Activated naive CD4-positive, alpha-beta T cell treated with Interleukin-2 at 50 U/mL for 16 hours (primary cell): ENCODE results near the gene CFD.
"Not testable (repeated sequence)": the region's sequence is repeated elsewhere in the genome, so short reads cannot be mapped to it uniquely, and the experiment has no call there.

Source experiments
- DNase-seq: peaks from one replicate; pipeline ENCODE4 v3.0.0-alpha.2; 2020

The CFD gene

GRCh38 chr19:827314-827709 lies 32.2 kb upstream of the CFD start:
- DNase-seq = no peak

DNA sequence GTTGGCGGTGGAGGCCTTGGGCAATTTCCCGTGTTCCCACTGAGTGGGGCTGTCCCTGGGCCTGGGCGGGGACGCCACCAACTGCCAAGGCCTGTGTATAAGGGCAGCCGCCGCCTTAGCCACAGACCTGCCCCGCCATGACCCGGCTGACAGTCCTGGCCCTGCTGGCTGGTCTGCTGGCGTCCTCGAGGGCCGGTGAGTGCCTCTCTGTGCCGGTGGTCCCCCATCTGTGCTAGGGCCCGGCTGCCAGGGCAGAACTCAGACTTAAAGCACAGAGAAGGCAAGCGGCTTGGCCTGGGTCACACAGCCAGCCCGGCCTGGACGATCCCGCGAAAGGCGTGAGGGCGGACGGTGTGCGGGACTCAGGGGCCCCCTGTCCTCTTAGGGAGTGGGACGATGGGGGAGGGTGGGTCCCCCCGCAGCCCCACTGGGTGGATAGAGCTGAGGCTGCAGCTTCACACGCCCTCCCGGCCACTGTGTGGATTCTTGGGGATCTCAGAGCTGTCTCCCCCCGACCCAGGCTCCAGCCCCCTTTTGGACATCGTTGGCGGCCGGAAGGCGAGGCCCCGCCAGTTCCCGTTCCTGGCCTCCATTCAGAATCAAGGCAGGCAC lies 31.6 kb upstream of the CFD start, which contains the start of gene AZU1:
AZU1 (plus strand) TSS at position 128 of the 612 bp plus-strand sequence; CDS start at position 138, 10 bp downstream.
- DNase-seq = no peak

DNA sequence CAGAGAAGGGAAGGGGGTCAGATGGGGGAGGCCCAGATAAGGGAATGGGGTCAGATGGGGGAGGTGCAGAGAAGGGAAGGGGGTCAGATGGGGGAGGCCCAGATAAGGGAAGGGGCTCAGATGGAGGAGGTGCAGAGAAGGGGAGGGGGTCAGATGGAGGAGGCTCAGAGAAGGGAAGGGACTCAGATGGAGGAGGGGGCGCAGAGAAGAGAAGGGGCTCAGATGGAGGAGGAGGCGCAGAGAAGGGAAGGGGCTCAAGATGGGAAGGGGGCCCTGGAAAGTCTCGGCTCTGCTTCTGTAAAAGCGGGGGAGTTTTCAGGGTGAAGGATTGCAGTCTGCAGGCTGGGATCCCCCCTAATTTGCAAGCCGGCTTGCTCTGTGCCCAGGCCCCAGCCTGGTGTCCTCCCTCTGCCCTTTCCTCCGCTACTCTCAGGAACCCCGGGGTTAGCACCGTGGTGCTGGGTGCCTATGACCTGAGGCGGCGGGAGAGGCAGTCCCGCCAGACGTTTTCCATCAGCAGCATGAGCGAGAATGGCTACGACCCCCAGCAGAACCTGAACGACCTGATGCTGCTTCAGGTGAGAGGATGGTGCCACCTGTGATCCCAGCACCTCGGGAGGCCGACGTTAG lies 30.2 kb upstream of the CFD start:
- no peak for DNase-seq

GRCh38 chr19:831407-832369 lies 27.8 kb upstream of the CFD start:
- DNase-seq = no peak

GRCh38 chr19:834216-834615 lies 25.2 kb upstream of the CFD start:
- no peak for DNase-seq

- no peak for DNase-seq
Measured at GRCh38 chr19:835210-835810, 24.2 kb upstream of the CFD start.

GRCh38 chr19:840519-841206 lies 18.8 kb upstream of the CFD start, which contains the start of gene PRTN3:
PRTN3 (plus strand) TSS chr19:840999; CDS start chr19:841009, 10 bp downstream.
- DNase-seq = no peak

- not testable (repeated sequence) for DNase-seq
Measured at GRCh38 chr19:842802-843179, 16.7 kb upstream of the CFD start.

DNA sequence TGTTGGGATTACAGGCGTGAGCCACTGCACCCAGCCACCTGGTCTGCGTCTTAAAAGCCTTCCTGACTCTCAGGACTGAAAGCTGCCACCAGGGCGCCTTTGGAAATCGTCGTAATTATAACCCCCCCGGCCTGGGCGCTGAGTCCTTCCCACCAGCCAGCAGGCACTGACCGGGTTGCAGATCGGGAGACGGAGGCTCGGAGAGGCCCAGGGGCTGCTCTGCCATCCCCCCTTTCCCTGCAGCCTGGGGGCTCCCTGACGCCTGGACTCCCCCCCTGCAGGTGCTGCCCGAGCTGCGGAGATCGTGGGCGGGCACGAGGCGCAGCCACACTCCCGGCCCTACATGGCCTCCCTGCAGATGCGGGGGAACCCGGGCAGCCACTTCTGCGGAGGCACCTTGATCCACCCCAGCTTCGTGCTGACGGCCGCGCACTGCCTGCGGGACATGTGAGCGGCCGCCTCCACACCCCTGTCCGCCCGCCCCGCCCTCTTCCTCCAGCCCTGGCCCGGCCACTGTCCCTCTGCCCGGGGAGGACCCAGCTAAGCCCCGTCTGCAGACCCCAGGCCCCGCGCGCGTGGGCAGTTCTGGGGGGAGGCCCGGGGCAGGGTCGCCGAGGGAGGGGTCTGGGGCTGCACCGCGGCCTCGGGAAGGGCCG lies 16.2 kb upstream of the CFD start:
- no peak for DNase-seq

DNA sequence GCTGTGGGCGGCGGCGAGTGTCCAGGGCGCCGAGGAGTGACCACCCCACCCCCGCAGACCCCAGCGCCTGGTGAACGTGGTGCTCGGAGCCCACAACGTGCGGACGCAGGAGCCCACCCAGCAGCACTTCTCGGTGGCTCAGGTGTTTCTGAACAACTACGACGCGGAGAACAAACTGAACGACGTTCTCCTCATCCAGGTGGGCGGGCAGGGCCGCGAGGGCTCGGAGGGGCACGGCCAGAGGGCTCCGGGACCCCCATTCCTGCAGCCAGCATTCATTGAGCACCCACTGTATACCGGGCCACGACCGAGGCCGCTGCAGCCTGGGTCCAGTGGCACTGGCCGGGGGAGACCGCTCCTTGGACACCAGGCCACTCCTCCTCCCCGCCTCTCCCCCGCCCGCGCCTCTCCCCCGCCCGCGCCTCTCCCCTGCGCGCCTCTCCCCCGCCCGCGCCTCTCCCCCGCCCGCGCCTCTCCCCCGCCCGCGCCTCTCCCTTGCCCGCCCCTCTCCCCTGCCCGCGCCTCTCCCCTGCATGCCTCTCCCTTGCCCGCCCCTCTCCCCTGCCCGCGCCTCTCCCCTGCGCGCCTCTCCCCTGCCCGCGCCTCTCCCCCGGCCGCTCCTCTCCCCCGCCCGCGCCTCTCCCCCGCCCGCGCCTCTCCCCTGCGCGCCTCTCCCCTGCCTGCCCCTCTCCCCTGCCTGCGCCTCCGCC lies 15.5 kb upstream of the CFD start:
- no peak for DNase-seq

DNA sequence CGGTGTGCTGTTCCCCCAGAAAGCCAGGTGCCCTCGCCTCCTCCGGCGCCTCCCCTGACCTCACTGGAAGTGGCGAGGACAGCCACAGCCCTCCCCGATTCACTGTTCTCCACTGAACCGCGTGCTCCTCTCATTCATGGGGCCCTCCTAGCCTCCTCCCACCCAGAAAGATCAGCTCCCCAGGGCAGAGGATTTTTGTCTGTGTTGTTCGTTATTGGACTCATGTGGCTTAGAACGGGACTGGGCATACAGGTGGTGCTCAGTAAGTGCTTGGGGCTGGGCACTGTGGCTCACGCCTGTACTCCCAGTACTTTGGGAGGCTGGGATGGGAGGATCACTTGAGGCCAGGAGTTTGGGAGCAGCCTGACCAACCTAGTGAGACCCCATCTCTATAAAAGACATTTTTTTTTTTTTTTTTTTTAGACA lies 14.9 kb upstream of the CFD start:
- DNase-seq = no peak

- DNase-seq = no peak
Measured at GRCh38 chr19:845707-846521, 13.6 kb upstream of the CFD start.

GRCh38 chr19:848386-848921 lies 11.0 kb upstream of the CFD start:
- no peak for DNase-seq

DNA sequence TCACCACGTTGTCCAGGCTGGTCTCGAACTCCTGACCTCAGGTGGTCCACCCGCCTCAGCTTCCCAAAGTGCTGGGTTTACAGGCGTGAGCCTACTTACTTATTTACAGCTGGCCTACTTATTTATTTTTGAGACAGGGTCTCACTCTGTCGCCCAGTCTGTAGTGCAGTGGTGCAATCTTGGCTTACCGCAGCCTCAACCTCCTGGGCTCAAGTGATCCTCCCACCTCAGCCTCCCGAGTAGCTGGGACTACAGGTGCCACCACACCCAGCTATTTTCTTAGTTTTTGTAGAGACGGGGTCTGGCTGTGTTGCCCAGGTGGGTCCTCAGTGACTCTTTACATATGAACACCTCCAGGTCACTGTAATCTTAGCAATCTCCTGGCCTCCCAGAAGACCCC lies 10.3 kb upstream of the CFD start:
- not testable (repeated sequence) for DNase-seq

DNA sequence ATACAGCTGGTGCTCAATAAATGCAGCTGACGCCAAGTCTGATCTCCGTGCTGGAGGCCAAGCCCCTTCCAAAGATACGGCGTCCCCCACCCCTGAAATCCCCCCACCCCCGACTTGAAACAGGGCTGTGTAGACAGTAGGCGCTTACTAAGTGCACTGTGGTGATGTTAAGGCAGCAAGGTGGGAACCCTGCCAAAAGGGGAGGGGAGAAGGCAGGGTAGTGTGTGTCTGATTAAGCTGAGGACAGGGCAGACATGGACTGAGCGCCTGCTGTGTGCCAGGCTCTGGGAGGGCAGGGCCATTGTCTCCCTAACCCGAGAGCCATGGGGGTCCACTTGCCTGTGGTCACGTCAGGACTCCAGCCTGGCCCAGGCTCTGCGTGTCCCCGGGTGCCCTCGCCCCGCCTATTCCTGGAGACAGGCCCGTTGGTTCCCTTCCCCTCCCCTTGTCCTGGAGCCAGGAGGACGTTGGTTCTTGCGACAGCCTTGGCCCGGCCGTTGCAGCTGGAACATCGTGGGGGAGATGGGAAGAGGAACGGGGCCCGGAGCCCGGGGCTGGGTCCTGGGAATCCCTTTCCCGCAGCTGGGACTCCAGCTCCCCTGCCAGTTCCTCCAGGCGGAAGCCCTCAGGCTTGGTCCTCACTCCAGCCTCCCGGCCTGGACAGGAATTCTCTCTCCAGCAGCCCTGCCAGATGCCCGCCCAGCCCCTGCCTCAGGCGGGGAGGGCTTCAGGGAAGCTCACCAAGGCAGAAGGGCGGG lies 9.1 kb upstream of the CFD start:
- no peak for DNase-seq

GRCh38 chr19:850979-851335 lies 8.5 kb upstream of the CFD start:
- DNase-seq = no peak

- DNase-seq = no peak
Measured at GRCh38 chr19:852136-853013, 7.1 kb upstream of the CFD start, which contains the start of gene ELANE. ELANE (plus strand) TSS chr19:852303; CDS start chr19:852329, 26 bp downstream.

GRCh38 chr19:853014-853585 lies 6.4 kb upstream of the CFD start:
- DNase-seq = no peak
